Brain microvascular endothelial cell (primary cell): ENCODE data around the gene PEAR1.

Experiments used
- DNase-seq: peaks from one replicate; pipeline ENCODE4 v3.0.0-alpha.2; 2020
- H3K27ac ChIP-seq: fragments of 250-450 bp; sonication (Bioruptor Pico); 2 replicates; pipeline ENCODE4 v1.5.1; 2020; ENCODE audit warnings: mild to moderate bottlenecking, moderate library complexity
- H3K27me3 ChIP-seq: fragments of 250-450 bp; sonication (Bioruptor Pico); replicated peaks from 2 replicates; pipeline ENCODE4 v1.5.1; 2020; ENCODE audit warnings: mild to moderate bottlenecking
- H3K36me3 ChIP-seq: fragments of 250-450 bp; sonication (Bioruptor Pico); replicated peaks from 2 replicates; pipeline ENCODE4 v1.5.1; 2020; ENCODE audit warnings: mild to moderate bottlenecking
- H3K4me3 ChIP-seq: 2 replicates; pipeline ENCODE4 v1.5.1; 2011; ENCODE audit warnings: low read depth, mild to moderate bottlenecking, control low read depth, low read length, moderate library complexity
- in situ Hi-C: cut with HindIII; loops from 2 replicates; pipeline ENCODE4 v1.10.0; 2017; ENCODE audit warnings: low sequenced_read_pairs, low pct_ligation_motif_present
- TF ChIP-seq, protein P1 (sequence below): IDR thresholded peaks from 2 replicates; pipeline ENCODE4 v1.5.1; 2011; ENCODE audit warnings: low read depth, mild to moderate bottlenecking, moderate library complexity, low read length, control low read depth, inconsistent platforms; ENCODE audit errors: missing control alignments

The PEAR1 gene

DNA sequence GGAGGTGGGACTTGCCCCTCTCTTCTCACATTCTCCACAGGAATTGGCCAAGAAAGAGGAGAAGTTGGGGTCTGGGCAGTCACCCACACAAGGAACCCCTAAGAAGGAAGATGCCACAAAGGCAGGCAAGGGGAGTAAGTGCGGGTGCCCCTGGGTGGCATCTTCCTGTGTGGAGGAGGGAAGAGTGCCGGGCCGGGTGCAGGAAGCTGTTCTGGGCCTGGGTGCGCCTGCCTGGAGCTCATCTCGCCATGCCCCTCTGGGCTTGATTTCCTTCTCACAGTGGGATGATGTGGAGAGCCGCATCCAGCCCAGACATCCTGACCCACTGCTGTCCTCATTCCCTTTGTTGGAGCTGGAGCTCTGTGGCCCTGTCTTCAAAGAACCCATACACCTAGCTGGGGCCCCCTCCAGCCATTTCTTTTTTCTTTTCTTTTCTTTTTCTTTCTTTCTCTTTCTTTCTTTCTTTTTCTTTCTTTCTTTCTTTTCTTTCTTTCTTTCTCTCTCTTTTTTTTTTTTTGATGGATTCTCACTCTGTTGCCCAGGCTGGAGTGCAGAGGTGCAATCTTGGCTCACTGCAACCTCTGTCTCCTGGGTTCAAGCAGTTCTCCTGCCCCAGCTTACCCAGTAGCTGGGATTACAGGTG is 36.2 kb downstream of the PEAR1 start:
- TF ChIP-seq, protein P1, sequence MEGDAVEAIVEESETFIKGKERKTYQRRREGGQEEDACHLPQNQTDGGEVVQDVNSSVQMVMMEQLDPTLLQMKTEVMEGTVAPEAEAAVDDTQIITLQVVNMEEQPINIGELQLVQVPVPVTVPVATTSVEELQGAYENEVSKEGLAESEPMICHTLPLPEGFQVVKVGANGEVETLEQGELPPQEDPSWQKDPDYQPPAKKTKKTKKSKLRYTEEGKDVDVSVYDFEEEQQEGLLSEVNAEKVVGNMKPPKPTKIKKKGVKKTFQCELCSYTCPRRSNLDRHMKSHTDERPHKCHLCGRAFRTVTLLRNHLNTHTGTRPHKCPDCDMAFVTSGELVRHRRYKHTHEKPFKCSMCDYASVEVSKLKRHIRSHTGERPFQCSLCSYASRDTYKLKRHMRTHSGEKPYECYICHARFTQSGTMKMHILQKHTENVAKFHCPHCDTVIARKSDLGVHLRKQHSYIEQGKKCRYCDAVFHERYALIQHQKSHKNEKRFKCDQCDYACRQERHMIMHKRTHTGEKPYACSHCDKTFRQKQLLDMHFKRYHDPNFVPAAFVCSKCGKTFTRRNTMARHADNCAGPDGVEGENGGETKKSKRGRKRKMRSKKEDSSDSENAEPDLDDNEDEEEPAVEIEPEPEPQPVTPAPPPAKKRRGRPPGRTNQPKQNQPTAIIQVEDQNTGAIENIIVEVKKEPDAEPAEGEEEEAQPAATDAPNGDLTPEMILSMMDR: no peak
- H3K27me3 ChIP-seq: peaks cover 3% of the 10 kb centered on the region
- DNase-seq: no peak
- H3K36me3 ChIP-seq: no peaks in the 10 kb centered on the region
- H3K27ac ChIP-seq: no peak overlapping the region
- no peak overlapping the region for H3K4me3 ChIP-seq
- in situ Hi-C loops: no loop called here

GRCh38 chr1:156930483-156930882 is 37.0 kb downstream of the PEAR1 start:
- DNase-seq: no peak
- Histone ChIP-seq H3K4me3 (no peak overlapping the region), H3K27ac (no peak overlapping the region), H3K27me3 (peaks cover 3% of the 10 kb centered on the region), H3K36me3 (peaks cover under 1% of the 10 kb centered on the region)
- in situ Hi-C loops: no loop called here
- TF ChIP-seq, protein P1: no peak

GRCh38 chr1:156931211-156931952 is 37.9 kb downstream of the PEAR1 start:
- Histone ChIP-seq H3K36me3 (peaks cover 7% of the 10 kb centered on the region), H3K27ac (no peak overlapping the region), H3K4me3 (no peak overlapping the region), H3K27me3 (peaks cover 3% of the 10 kb centered on the region)
- DNase-seq: no peak
- TF ChIP-seq, protein P1: no peak
- in situ Hi-C loops: no loop called here

GRCh38 chr1:156931974-156932710 is 38.6 kb downstream of the PEAR1 start:
- in situ Hi-C loops: no loop called here
- peaks cover 12% of the 10 kb centered on the region for H3K36me3 ChIP-seq
- DNase-seq: no peak
- peaks cover 3% of the 10 kb centered on the region for H3K27me3 ChIP-seq
- TF ChIP-seq, protein P1: no peak
- no peak overlapping the region for H3K4me3 ChIP-seq
- no peak overlapping the region for H3K27ac ChIP-seq

DNA sequence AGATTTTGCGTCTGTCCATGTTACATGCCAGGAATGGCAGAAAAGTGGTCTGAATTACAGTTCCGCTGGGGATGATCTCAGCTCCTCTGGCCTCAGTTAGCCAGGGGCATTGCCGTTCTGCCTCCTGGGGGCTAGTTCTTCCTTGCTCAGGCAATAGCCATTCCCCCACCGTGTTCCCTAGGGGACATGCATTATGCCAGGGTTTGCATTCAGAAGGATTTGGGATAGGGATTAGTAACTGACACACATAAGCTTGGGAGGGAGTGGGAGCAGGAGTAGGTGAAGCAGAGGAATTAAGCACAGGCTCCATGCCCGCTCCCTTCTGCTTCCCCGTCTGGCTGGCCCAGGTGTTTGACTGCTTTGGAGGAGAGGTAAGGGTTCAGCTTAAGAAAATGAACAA is 39.6 kb downstream of the PEAR1 start:
- DNase-seq: no peak
- in situ Hi-C loops: no loop called here

More for the DNA sequence above, 39.6 kb downstream of the PEAR1 start:
- H3K36me3 ChIP-seq: peaks cover 12% of the 10 kb centered on the region
- H3K4me3 ChIP-seq: no peak overlapping the region
- H3K27ac ChIP-seq: no peak overlapping the region
- peaks cover 3% of the 10 kb centered on the region for H3K27me3 ChIP-seq
- TF ChIP-seq, protein P1: no peak
